Upper lobe of right lung (tissue), 1 donor: ENCODE results near the gene LCE4A. TPM values are rescaled to one million over a fixed set of nuclear protein-coding genes. Genes with fewer than 3 reads are reported as not detected.
"Not testable (repeated sequence)": the region's sequence is repeated elsewhere in the genome, so short reads cannot be mapped to it uniquely, and the experiment has no call there.

ENCODE experiments used
- ATAC-seq: fragments of 200-7000 bp; cut with Tn5 transposase; one replicate; pipeline ENCODE4 v1.9.1; 2020; ENCODE audit warnings: mild to moderate bottlenecking, moderate library complexity
- DNase-seq: peaks from one replicate; pipeline ENCODE4 v3.0.0-alpha.2; 2020
- H3K27ac ChIP-seq: fragments of 200-600 bp; one replicate; pipeline ENCODE4 v1.8.0; 2022
- H3K27me3 ChIP-seq: fragments of 200-600 bp; one replicate; pipeline ENCODE4 v1.8.0; 2022; ENCODE audit warnings: mild to moderate bottlenecking
- H3K36me3 ChIP-seq: fragments of 200-600 bp; one replicate; pipeline ENCODE4 v1.8.0; 2022
- H3K4me1 ChIP-seq: fragments of 200-600 bp; one replicate; pipeline ENCODE4 v1.8.0; 2022
- H3K4me3 ChIP-seq: fragments of 200-600 bp; one replicate; pipeline ENCODE4 v1.8.0; 2022; ENCODE audit warnings: mild to moderate bottlenecking
- H3K9me3 ChIP-seq: fragments of 200-600 bp; one replicate; pipeline ENCODE4 v1.8.0; 2022
- CTCF ChIP-seq: fragments of 200-600 bp; IDR thresholded peaks from one replicate; pipeline ENCODE4 v1.8.0; 2022; ENCODE audit warnings: antibody characterized with exemption
- intact Hi-C: fragments of 100-400 bp; cut with DNase I; formaldehyde crosslinking; loops from one replicate; pipeline ENCODE4 v1.11.0; 2022
- long read RNA-seq: library from polyadenylated mRNA; unstranded; transcript quantifications from one replicate; pipeline ENCODE4 v2.0.0, GENCODE V29; 2021
- total RNA-seq: library from RNA; stranded (reverse); fragmentation: NEBNext Ultra II Directional; extraction: Animal tissue kit (Norgen Biotek cat#: 25700); gene quantifications from one replicate; pipeline ENCODE4 v1.2.1, GENCODE V29; 2021
- donor health status: DM: no; HTN: yes; CAD: no; lungs with severe emphysema.

LCE4A gene
- total RNA-seq: not detected
- long read RNA-seq: 0 reads

- H3K27me3 ChIP-seq: no peaks in the 10 kb centered on the region
- DNase-seq (no peak), ATAC-seq (no peak)
- no peak within 1 kb of the TSS for H3K27ac ChIP-seq
- no peaks in the 10 kb centered on the region for H3K4me1 ChIP-seq
- H3K9me3 ChIP-seq: no peaks in the 10 kb centered on the region
- H3K36me3 ChIP-seq: no peaks in the 10 kb centered on the region
- no peak within 1 kb of the TSS for H3K4me3 ChIP-seq
- no peak for TF ChIP-seq CTCF
- intact Hi-C loops: no loop called here
These were observed at the start of gene LCE4A for GRCh38 chr1:152707860-152708259. Gene LCE4A (plus strand): TSS chr1:152708160. CDS start chr1:152709076, 916 bp downstream.

- ATAC-seq: no peak
- Histone ChIP-seq H3K4me3 (no peak overlapping the region), H3K27ac (no peak overlapping the region), H3K4me1 (no peaks in the 10 kb centered on the region), H3K27me3 (peaks cover 4% of the 10 kb centered on the region), H3K36me3 (no peaks in the 10 kb centered on the region), H3K9me3 (no peaks in the 10 kb centered on the region)
- no peak for DNase-seq
- no peak for TF ChIP-seq CTCF
- intact Hi-C loops: no loop called here
These were observed 49.3 kb upstream of the LCE4A start for GRCh38 chr1:152658649-152659048.

GRCh38 chr1:152663098-152663497, 44.9 kb upstream of the LCE4A start, which contains the start of gene LCE2D:
Gene LCE2D (plus strand): TSS chr1:152663380. CDS start chr1:152664106, 726 bp downstream.
- no peaks in the 10 kb centered on the region for H3K4me1 ChIP-seq
- DNase-seq: no peak
- no peak for TF ChIP-seq CTCF
- no peak within 1 kb of the TSS for H3K4me3 ChIP-seq
- no peak for ATAC-seq
- intact Hi-C loops: no loop called here
- no peaks in the 10 kb centered on the region for H3K36me3 ChIP-seq
- H3K27ac ChIP-seq: no peak within 1 kb of the TSS
- H3K9me3 ChIP-seq: no peaks in the 10 kb centered on the region
- H3K27me3 ChIP-seq: peaks cover 4% of the 10 kb centered on the region

GRCh38 chr1:152666171-152666570, 41.8 kb upstream of the LCE4A start:
- H3K9me3 ChIP-seq, H3K36me3 ChIP-seq, H3K4me1 ChIP-seq, ATAC-seq, DNase-seq, intact Hi-C loops, H3K27ac ChIP-seq, H3K27me3 ChIP-seq, H3K4me3 ChIP-seq: not testable (repeated sequence)

- ATAC-seq: no peak
- TF ChIP-seq CTCF: no peak
- DNase-seq: no peak
- intact Hi-C loops: no loop called here
- Histone ChIP-seq H3K27me3 (peaks cover 4% of the 10 kb centered on the region), H3K9me3 (no peaks in the 10 kb centered on the region), H3K36me3 (no peaks in the 10 kb centered on the region), H3K4me1 (no peaks in the 10 kb centered on the region), H3K4me3 (no peak overlapping the region), H3K27ac (no peak overlapping the region)
These were observed 40.3 kb upstream of the LCE4A start for GRCh38 chr1:152667648-152668047.

GRCh38 chr1:152673016-152673415, 34.9 kb upstream of the LCE4A start:
- ATAC-seq: no peak
- H3K4me1 ChIP-seq: no peaks in the 10 kb centered on the region
- H3K9me3 ChIP-seq: no peaks in the 10 kb centered on the region
- H3K36me3 ChIP-seq: no peaks in the 10 kb centered on the region
- peaks cover 4% of the 10 kb centered on the region for H3K27me3 ChIP-seq
- no peak overlapping the region for H3K4me3 ChIP-seq
- intact Hi-C loops: no loop called here
- no peak for DNase-seq
- no peak for TF ChIP-seq CTCF
- H3K27ac ChIP-seq: no peak overlapping the region

GRCh38 chr1:152674983-152675382, 33.0 kb upstream of the LCE4A start, which contains the start of gene LCE2C:
Gene LCE2C (plus strand): TSS chr1:152675279. CDS start chr1:152676016, 737 bp downstream.
- H3K36me3 ChIP-seq, H3K27ac ChIP-seq, DNase-seq, intact Hi-C loops, H3K4me1 ChIP-seq, H3K9me3 ChIP-seq, ATAC-seq, H3K27me3 ChIP-seq, H3K4me3 ChIP-seq: not testable (repeated sequence)
